HG03439 (cell line): ENCODE results near the gene KRTAP6-3.

ENCODE experiments used
- ATAC-seq: cut with Tn5 transposase; IDR thresholded peaks from one replicate; pipeline ENCODE4 v1.9.1; 2021; ENCODE audit warnings: mild to moderate bottlenecking, moderate library complexity; ENCODE audit not compliant: unreplicated experiment

KRTAP6-3 gene

DNA sequence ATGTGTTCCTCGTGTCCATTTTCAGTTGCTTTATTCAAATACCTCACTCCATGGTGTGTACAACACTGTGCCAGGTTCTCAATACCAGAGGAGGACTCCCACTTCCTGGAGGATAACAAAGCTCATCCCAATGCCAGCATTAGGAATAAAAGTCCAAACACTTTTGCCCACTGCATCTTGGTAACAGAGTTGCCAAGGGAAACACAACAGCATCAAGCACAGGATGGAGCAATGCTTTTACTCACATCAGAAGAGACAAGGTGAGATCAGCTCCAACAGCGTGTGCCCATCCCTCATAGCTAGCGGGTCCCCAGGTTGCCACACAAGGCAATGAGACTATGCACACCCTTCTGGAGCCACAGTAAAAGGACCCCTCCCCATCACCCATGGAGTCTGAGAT lies 31.1 kb downstream of the KRTAP6-3 start:
- ATAC-seq = no peak

DNA sequence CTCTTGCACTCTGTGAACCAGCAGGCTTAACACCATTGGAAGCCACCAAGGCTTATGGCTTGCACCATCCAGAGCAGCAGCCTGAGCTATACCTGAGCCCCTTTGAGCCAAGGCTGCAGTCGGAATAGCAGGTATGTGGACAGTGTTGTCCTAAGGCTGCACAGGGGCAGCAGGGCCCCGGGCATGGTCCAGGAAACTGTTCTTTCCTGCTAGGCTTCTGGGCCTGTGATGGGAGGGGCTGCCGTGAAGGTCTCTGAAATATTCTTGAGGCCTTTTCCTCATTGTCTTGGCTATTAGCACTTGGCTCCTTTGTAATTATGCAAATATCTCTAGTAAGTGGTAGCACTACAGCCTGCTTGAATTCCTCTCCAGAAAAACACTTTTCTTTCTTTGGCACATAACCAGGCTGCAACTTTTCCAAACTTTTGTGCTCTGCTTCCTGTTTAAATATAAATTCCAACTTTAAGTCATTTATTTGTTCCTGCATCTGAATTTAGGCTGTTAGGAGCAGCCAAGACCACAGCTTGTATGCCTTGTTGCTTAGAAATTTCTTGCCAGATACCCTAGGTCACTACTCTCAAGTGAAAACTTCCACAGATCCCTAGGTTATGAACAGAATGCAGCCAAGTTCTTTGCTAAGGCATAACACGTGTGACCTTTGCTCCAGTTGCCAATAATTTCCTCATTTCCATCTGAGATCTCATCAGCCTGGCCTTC lies 33.4 kb downstream of the KRTAP6-3 start:
- ATAC-seq = no peak

DNA sequence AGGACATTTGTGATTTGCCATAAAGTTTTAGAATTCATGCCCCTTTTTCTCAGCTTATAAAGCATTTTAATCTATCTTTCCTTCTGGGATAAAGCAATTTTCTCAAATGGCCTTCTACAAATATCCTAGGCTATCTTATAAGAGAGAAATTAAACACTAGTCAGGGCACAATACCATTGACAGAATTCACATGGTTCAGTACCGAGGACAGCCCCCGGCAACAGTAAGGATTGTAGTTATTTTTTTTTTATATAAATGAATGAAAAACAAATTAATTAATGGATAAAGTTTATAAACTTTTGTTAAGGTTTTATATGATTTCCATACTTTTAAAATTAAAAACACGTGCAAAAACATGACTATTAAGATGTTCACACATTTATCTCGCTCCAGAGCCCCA lies 35.9 kb downstream of the KRTAP6-3 start:
- ATAC-seq = no peak

DNA sequence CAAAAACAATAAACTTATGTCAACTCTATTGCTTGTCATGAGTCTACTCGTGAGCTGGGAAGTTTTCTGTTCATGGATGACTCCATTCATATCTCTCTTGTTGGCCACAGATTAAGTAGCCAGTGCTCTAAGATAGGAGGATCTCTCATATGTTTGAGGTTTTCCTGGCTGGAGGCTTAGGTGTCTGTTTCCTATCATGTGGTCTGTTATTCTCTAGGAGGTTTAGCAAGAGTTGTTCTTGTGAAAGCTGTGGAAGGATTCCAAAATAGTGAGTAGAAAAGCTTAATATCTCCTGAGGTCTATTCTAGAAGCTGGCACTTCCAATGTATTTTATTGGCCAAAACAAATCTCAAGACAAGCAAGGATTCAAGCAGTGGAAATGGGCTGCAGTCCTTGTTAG lies 37.0 kb downstream of the KRTAP6-3 start:
- no peak for ATAC-seq

DNA sequence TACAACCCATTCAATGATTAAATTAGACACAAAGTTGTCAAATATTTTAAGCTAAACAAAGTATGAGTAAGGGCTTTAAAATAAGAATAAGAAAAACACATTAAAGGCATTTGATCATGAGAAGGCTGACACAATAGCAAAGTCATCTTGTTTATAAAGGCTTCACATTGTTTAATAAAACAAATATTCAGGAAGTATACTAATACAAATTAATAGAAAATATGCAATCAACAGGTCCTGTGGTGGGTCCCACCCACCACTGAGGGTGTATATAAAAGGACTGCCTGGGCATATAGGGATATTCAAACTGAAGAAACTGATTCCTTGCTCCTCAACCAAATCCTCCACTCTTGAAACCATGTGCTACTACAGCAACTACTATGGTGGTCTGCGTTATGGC lies 42.7 kb downstream of the KRTAP6-3 start, which contains the start of gene KRTAP20-2:
Gene KRTAP20-2 (plus strand): TSS at position 301 of the 400 bp plus-strand sequence. CDS start 58 bp downstream, at position 359.
- ATAC-seq = no peak

DNA sequence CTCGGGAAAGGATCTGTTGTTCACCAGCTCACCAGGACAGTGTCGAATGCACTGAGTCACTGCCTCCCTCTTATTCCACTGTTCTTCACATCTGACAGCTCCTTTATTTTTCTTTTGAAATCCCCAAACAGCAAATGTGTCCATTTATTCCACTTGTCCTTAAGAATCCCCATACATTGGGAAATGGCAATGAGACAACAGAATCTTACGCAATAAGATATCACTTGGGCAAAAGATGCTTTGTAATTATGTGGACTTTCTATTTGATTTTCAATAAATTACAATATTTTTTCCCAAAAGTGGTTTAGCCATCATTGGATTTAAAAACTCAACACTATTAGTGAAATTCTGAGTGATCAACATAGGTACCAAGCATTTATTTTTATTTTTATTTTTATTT lies 46.4 kb downstream of the KRTAP6-3 start:
- no peak for ATAC-seq

DNA sequence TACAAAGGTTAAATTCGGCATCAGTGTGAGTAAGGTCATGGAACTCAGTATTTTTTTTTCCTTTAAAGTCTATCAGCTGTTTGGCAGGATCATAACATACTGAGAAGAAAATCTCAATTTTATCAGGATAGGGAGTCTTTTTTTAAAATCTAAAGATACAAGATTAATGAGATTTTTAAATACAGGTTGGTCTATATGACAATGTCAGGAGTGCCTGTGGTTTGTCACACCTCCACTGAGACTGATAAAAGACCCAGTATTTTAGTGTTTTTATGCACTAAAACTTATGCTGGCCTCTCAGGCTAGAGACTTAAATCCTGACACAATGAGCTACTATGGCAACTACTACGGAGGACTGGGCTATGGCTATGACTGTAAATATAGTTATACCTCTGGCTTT lies 50.3 kb downstream of the KRTAP6-3 start, which contains the start of gene KRTAP20-3:
Gene KRTAP20-3 (plus strand): TSS at position 301 of the 400 bp plus-strand sequence.
- ATAC-seq = no peak
